H1 (cell line): ENCODE measurements around the gene KLHL29. TPM values are rescaled to one million over a fixed set of nuclear protein-coding genes. Genes with fewer than 3 reads are reported as not detected.

Experiments used
- ASH2L ChIP-seq: fragments of 200-600, 300-600 bp; sonication (generic); IDR thresholded peaks from one replicate; pipeline ENCODE4 v1.7.1; 2017; ENCODE audit warnings: low read length
- RFX5 ChIP-seq: IDR thresholded peaks from 2 replicates; pipeline ENCODE4 v1.6.1; 2011; ENCODE audit warnings: low read depth, low read length, improper control_type of control experiment, borderline replicate concordance
- polyA plus RNA-seq, 7 experiments: library from polyadenylated mRNA; depleted of rRNA in 3 of 7; stranded (reverse) in 5 of 7; unstranded in 2 of 7; fragments of >200 nt in 5 of 7; fragments of 200-250 nt in 2 of 7; gene quantifications; 1 replicate in 5 of 7; 2 replicates in 1 of 7; 4 replicates in 1 of 7; pipeline versions ENCODE4 v1.2.1 to v1.2.3, GENCODE V29; 2011 to 2013; ENCODE audit warnings: missing spikeins in 2 of 7, mixed read lengths in 2 of 7
- total RNA-seq: library from RNA; stranded (reverse); fragmentation: NEBNext Ultra II Directional; extraction: Animal tissue kit (Norgen Biotek cat#: 25700); gene quantifications from 2 replicates; pipeline ENCODE4 v1.2.1, GENCODE V29; 2021
- TF ChIP-seq, protein P1 (sequence below): IDR thresholded peaks from 2 replicates; pipeline ENCODE4 v1.6.1; 2011; ENCODE audit warnings: low read depth, mild to moderate bottlenecking, low read length; ENCODE audit not compliant: insufficient read depth

Gene KLHL29
- total and polyA plus RNA-seq, 2 of the 8 experiments (the other 6 are each of a cell fraction or from before 2014, with no cell fraction given), result 1.1 to 4.7 TPM

- TF ChIP-seq ASH2L (no peak), RFX5 (no peak)
- TF ChIP-seq, protein P1, sequence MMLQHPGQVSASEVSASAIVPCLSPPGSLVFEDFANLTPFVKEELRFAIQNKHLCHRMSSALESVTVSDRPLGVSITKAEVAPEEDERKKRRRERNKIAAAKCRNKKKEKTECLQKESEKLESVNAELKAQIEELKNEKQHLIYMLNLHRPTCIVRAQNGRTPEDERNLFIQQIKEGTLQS, result no peak
Measured at GRCh38 chr2:23691106-23691470, 306.1 kb downstream of the KLHL29 start (continued).
